Activated T-cell treated with anti-CD3 and anti-CD28 coated beads, Interleukin-2, amount 50 U/mL, for 4 hours (primary cell): ENCODE measurements around the gene EGF. TPM values are rescaled to one million over a fixed set of nuclear protein-coding genes. Genes with fewer than 3 reads are reported as not detected.
A peak's percentile ranks its signal among the peaks of the same experiment; 100 is the strongest.

Experiments
- ATAC-seq, 2 donors: fragments of 200-7000 bp; cut with Tn5 transposase; one replicate each; pipeline ENCODE4 v1.10.0; 2021
- DNase-seq: peaks from one replicate; pipeline ENCODE4 v3.0.0-alpha.2; 2020
- H3K27me3 Mint-ChIP-seq: one replicate; pipeline ENCODE4 v1.8.0; 2021; ENCODE audit warnings: low read depth, mixed read lengths
- H3K36me3 Mint-ChIP-seq: one replicate; pipeline ENCODE4 v1.8.0; 2022; ENCODE audit warnings: mixed read lengths; ENCODE audit not compliant: insufficient read depth
- H3K4me1 Mint-ChIP-seq: one replicate; pipeline ENCODE4 v1.8.0; 2021; ENCODE audit warnings: low read depth, mixed read lengths
- H3K4me3 Mint-ChIP-seq: one replicate; pipeline ENCODE4 v1.8.0; 2021; ENCODE audit warnings: mild to moderate bottlenecking, moderate library complexity, mixed read lengths
- H3K9me3 Mint-ChIP-seq: one replicate; pipeline ENCODE4 v1.8.0; 2021; ENCODE audit warnings: mixed read lengths
- total RNA-seq, 3 donors: library from RNA; stranded (reverse); gene quantifications; one replicate each; pipeline ENCODE4 v1.2.1, GENCODE V29; 2021

Gene EGF
- total RNA-seq, 3 donors from 2014 or later: 0.16 to 0.49 (median 0.48) TPM

DNA sequence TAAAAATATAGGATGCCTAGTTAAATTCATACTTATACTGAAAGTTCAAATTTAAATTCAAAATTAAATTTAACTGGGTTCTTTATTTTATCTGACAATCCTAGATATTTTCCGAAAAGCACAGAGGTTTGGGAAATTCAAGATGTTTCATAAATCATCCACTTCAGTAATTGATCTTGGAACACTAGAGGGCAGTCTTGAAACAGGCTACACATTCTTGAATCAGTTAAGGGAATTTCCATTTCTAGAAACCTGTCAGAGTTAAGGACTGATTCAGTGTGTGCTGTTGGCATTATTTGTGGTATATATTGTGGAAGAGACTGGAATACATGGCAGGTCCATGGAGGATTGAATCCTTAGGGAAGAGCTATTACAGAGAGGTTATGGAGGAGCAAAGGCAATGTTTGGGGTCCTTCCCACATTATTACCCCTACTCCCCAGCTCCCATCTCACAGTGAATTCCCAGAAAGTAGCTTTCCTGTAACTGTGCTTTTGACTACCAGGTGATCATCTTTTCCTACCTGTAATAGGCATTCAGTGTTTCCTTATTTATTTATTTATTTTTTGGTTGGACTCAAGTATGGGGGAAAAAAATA, 92.9 kb downstream of the EGF start:
- H3K36me3 Mint-ChIP-seq: no peaks in the 10 kb centered on the region
- H3K4me3 Mint-ChIP-seq: no peak overlapping the region
- ATAC-seq (peak; percentile 66 to 72), DNase-seq (no peak)
- no peaks in the 10 kb centered on the region for H3K27me3 Mint-ChIP-seq
- no peaks in the 10 kb centered on the region for H3K9me3 Mint-ChIP-seq
- peaks cover 7% of the 10 kb centered on the region for H3K4me1 Mint-ChIP-seq

GRCh38 chr4:110007217-110007616, 94.5 kb downstream of the EGF start:
- Mint-ChIP-seq H3K36me3 (no peaks in the 10 kb centered on the region), H3K4me1 (peaks cover 2% of the 10 kb centered on the region), H3K27me3 (no peaks in the 10 kb centered on the region), H3K9me3 (no peaks in the 10 kb centered on the region), H3K4me3 (no peak overlapping the region)
- ATAC-seq (no peak), DNase-seq (no peak)

DNA sequence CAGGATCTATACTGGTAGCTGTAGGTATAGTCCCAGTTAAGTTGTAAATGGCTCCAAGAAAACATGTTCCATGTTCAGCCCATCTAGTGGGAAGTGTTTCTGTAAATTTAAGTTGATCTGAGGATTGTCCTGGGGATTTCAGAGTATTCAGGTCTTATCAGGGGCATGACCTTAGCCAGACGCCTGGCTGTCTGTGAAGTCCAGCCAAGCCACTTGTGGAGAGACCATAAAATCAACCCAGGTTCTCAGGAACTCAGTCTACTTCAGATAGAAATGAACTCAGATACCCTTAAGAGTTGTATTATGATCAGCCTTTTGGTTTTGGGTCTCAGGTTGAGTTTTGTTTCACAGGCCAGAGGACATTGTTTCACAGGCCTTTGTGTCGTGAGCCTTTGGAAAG, 95.9 kb downstream of the EGF start:
- H3K4me1 Mint-ChIP-seq: peaks cover 2% of the 10 kb centered on the region
- H3K36me3 Mint-ChIP-seq: no peaks in the 10 kb centered on the region
- no peaks in the 10 kb centered on the region for H3K9me3 Mint-ChIP-seq
- no peak for DNase-seq
- H3K27me3 Mint-ChIP-seq: no peaks in the 10 kb centered on the region
- ATAC-seq: no peak
- no peak overlapping the region for H3K4me3 Mint-ChIP-seq

- Mint-ChIP-seq H3K36me3 (no peaks in the 10 kb centered on the region), H3K4me3 (no peak overlapping the region), H3K4me1 (peaks cover 2% of the 10 kb centered on the region), H3K27me3 (peaks cover 4% of the 10 kb centered on the region), H3K9me3 (no peaks in the 10 kb centered on the region)
- no peak for DNase-seq
- ATAC-seq: no peak
These were observed 96.9 kb downstream of the EGF start for GRCh38 chr4:110009550-110009949.

DNA sequence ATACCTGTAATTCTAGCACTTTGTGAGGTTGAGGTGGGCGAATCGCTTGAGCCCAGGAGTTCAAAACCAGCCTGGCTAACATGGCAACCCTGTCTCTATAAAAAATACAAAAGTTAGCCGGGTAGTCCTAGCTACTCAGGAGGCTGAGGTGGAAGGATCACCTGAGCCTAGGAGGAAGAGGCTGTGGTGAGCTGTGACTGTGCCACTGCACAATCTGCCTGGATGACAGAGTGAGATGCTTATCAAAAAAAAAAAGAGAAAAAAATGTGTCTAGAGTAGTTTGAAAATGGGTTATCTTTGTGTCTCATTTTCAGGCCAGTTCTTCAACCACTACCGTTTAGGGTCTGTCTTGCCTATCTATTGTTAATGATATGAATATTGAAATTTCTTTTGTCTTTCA, 98.1 kb downstream of the EGF start:
- Mint-ChIP-seq H3K4me3 (no peak overlapping the region), H3K36me3 (no peaks in the 10 kb centered on the region), H3K4me1 (peaks cover 2% of the 10 kb centered on the region)

GRCh38 chr4:110012917-110013316, 100.2 kb downstream of the EGF start:
- ATAC-seq (no peak), DNase-seq (no peak)
- peaks cover 2% of the 10 kb centered on the region for H3K4me1 Mint-ChIP-seq
- H3K9me3 Mint-ChIP-seq: no peaks in the 10 kb centered on the region
- H3K4me3 Mint-ChIP-seq: no peak overlapping the region
- peaks cover 4% of the 10 kb centered on the region for H3K27me3 Mint-ChIP-seq
- H3K36me3 Mint-ChIP-seq: no peaks in the 10 kb centered on the region

More for the DNA sequence above, 98.1 kb downstream of the EGF start:
- ATAC-seq (no peak), DNase-seq (no peak)
- Mint-ChIP-seq H3K9me3 (no peaks in the 10 kb centered on the region), H3K27me3 (peaks cover 4% of the 10 kb centered on the region)

DNA sequence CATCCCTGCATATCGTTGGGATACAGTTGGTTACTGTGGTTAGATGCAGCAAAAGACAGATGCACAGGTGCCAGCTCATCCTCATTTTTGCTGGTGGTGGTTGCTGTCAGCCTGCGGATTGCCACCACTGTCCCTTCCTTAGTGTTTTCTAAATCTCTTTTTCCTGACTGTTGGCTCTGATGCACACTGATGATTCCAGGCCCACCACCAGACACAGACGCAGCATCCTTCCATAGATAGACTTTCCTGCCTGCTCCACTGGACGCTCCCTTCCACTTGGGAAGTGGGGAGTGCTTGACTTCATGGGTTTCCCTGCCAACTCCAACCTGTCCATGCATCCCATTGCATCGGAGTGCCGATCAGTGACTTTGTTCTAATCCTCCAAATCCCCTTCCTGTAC, 101.5 kb downstream of the EGF start:
- Mint-ChIP-seq H3K4me1 (peaks cover 2% of the 10 kb centered on the region), H3K4me3 (no peak overlapping the region), H3K36me3 (no peaks in the 10 kb centered on the region), H3K27me3 (peaks cover 4% of the 10 kb centered on the region), H3K9me3 (no peaks in the 10 kb centered on the region)
- ATAC-seq (no peak), DNase-seq (no peak)

GRCh38 chr4:110019153-110019552, 106.5 kb downstream of the EGF start:
- peaks cover 3% of the 10 kb centered on the region for H3K9me3 Mint-ChIP-seq
- H3K4me1 Mint-ChIP-seq: peaks cover 12% of the 10 kb centered on the region
- H3K4me3 Mint-ChIP-seq: no peak overlapping the region
- no peak for DNase-seq
- peaks cover 3% of the 10 kb centered on the region for H3K27me3 Mint-ChIP-seq
- ATAC-seq: peak; percentile 37 to 41
- no peaks in the 10 kb centered on the region for H3K36me3 Mint-ChIP-seq

GRCh38 chr4:110020139-110020538, 107.5 kb downstream of the EGF start:
- Mint-ChIP-seq H3K36me3 (no peaks in the 10 kb centered on the region), H3K9me3 (peaks cover 3% of the 10 kb centered on the region), H3K4me1 (peaks cover 12% of the 10 kb centered on the region), H3K27me3 (no peaks in the 10 kb centered on the region), H3K4me3 (no peak overlapping the region)
- no peak for ATAC-seq
- DNase-seq: no peak

DNA sequence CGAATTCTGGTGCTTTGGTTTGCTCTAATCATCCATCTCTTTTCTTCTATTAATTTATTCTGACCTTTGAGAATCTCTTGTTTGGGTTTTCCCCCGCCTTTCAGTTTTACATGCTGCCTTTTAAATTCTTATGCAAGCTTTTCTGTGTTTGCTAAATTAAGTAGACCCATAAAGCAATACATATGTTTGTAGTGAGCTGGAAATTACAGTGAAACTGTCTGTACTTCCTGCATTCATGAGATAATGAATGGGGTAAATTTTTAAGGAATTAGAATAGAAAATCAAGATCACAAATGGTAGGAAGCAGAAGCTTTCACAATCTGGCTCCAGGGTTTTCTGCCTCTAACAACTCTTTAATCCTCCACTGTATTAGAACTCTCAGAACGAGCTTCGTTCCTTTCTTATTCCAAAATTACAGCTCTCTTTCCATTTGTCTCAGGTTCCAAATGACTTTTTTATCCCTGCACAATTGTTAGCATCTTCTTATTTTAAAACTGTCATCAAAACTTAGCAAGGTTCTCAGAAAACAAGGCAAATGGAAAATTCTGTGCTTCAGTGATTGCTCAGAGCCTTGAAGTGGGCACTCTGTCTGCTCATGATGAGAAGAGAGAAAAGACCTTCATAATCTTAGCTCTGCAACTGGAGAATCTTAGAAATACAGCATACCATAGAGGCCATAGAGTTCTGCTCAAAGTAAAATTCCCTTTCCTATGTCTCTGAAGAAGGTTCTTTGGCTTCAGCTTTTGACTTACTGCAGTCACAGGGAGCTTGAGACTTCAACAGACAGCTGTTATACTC, 108.2 kb downstream of the EGF start:
- peaks cover 3% of the 10 kb centered on the region for H3K9me3 Mint-ChIP-seq
- peaks cover 12% of the 10 kb centered on the region for H3K4me1 Mint-ChIP-seq
- H3K27me3 Mint-ChIP-seq: no peaks in the 10 kb centered on the region
- no peak overlapping the region for H3K4me3 Mint-ChIP-seq
- no peak for DNase-seq
- ATAC-seq: no peak
- H3K36me3 Mint-ChIP-seq: no peaks in the 10 kb centered on the region

GRCh38 chr4:110022457-110022856, 109.8 kb downstream of the EGF start:
- DNase-seq (no peak), ATAC-seq (no peak)
- H3K4me1 Mint-ChIP-seq: peaks cover 12% of the 10 kb centered on the region
- peaks cover 3% of the 10 kb centered on the region for H3K9me3 Mint-ChIP-seq
- no peak overlapping the region for H3K4me3 Mint-ChIP-seq
- H3K27me3 Mint-ChIP-seq: no peaks in the 10 kb centered on the region
- no peaks in the 10 kb centered on the region for H3K36me3 Mint-ChIP-seq

DNA sequence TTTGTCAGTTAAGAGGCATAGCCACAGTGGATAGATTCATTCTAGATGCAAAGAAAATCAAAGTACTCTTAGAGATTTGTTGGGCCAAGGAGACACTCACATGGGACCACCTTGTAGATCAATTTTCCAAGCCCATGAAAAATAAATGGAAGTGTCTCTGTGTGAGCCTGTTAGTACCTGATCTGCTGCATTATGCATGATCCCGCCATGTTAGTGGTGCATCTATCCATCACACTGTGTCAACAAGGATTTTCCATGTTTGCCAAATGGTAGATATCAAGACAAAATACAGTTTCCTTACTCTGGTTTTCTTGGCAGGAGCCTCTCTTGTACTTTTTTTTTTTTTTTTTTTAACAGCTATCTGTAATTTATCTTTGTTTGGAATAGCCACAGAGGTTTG, 112.4 kb downstream of the EGF start:
- DNase-seq (no peak), ATAC-seq (no peak)
- peaks cover 6% of the 10 kb centered on the region for H3K4me1 Mint-ChIP-seq
- H3K9me3 Mint-ChIP-seq: peaks cover 3% of the 10 kb centered on the region
- H3K36me3 Mint-ChIP-seq: no peaks in the 10 kb centered on the region
- H3K4me3 Mint-ChIP-seq: no peak overlapping the region
- H3K27me3 Mint-ChIP-seq: peaks cover 2% of the 10 kb centered on the region

- H3K36me3 Mint-ChIP-seq: no peaks in the 10 kb centered on the region
- H3K4me3 Mint-ChIP-seq: no peak overlapping the region
- H3K4me1 Mint-ChIP-seq: peaks cover 3% of the 10 kb centered on the region
- peaks cover 3% of the 10 kb centered on the region for H3K9me3 Mint-ChIP-seq
- ATAC-seq: no peak
- peaks cover 3% of the 10 kb centered on the region for H3K27me3 Mint-ChIP-seq
- DNase-seq: no peak
These were observed 113.0 kb downstream of the EGF start for GRCh38 chr4:110025718-110026117.

DNA sequence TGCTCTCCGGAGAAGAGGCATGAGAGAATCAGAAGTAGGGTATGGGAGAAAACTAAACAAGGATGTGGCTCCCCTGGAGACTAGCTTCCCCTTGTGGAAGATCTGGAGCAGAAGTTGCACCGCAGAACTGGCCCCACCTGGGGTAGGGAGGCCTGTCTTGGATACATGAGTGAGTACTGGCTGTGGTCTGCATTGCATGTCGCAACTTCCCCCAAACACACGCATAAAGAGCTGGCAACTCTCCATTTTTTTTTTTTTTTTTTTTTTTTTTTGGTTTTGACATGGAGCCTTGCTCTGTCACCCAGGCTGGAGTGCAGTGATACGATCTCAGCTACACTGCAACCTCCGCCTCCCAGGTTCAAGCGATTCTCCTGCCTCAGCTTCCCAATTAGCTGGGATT, 119.9 kb downstream of the EGF start:
- Mint-ChIP-seq H3K36me3 (no peaks in the 10 kb centered on the region), H3K4me1 (peaks cover 4% of the 10 kb centered on the region), H3K9me3 (no peaks in the 10 kb centered on the region), H3K27me3 (peaks cover 22% of the 10 kb centered on the region), H3K4me3 (no peak overlapping the region)
- ATAC-seq (no peak), DNase-seq (no peak)

- no peak overlapping the region for H3K4me3 Mint-ChIP-seq
- H3K36me3 Mint-ChIP-seq: no peaks in the 10 kb centered on the region
- peaks cover 4% of the 10 kb centered on the region for H3K4me1 Mint-ChIP-seq
- peaks cover 22% of the 10 kb centered on the region for H3K27me3 Mint-ChIP-seq
- DNase-seq (no peak), ATAC-seq (no peak)
- no peaks in the 10 kb centered on the region for H3K9me3 Mint-ChIP-seq
These were observed 120.8 kb downstream of the EGF start for GRCh38 chr4:110033355-110034025.
